ENCODE measurements around the gene TRERF1. TPM values are rescaled to one million over a fixed set of nuclear protein-coding genes. Genes with fewer than 3 reads are reported as not detected.

TRERF1 gene
- total RNA-seq, 1 donor from 2014 or later: 8.3 TPM

DNA sequence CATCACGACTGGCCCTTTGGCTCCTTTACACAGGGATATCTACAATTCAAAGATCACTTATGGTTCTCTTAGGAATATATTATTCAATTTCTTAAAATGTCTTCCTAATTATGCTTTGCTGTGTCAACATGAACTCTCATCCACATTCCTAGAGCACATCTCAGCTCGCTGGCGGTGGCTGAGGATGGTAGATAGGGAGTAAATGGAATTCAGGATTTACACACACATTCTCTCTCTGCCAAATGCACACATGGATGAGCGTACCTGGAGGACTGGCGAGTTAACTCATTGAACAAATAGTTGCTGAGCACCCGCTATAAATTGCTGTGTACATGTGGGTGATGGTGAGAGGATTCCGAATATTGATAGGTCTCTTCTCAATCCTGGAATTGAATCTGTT is 229.3 kb downstream of the TRERF1 start:
- peaks cover 11% of the 10 kb centered on the region for H3F3A ChIP-seq (ENCODE audit: low read depth)
- no peak overlapping the region for H3K4me2 ChIP-seq
- no peak overlapping the region for H3K9ac ChIP-seq
- no peak overlapping the region for H3K4me3 Mint-ChIP-seq
- no peaks in the 10 kb centered on the region for H3K9me3 ChIP-seq (ENCODE audit: low read depth)
- H3K4me1 Mint-ChIP-seq: peaks cover 17% of the 10 kb centered on the region
- no peaks in the 10 kb centered on the region for H3K27me3 Mint-ChIP-seq (ENCODE audit: insufficient read depth, low read depth)
- no peak overlapping the region for H3K27ac Mint-ChIP-seq
- H3K36me3 ChIP-seq: no peaks in the 10 kb centered on the region
- no peak overlapping the region for H3K4me3 ChIP-seq
- no peaks in the 10 kb centered on the region for H3K9me3 Mint-ChIP-seq
- no peak overlapping the region for H3K27ac ChIP-seq
- H3K79me2 ChIP-seq (ENCODE audit: low read depth): peaks cover 1% of the 10 kb centered on the region
- no peaks in the 10 kb centered on the region for H3K27me3 ChIP-seq
- no peaks in the 10 kb centered on the region for H3K4me1 ChIP-seq
- H2AFZ ChIP-seq (replicated peaks): no peak overlapping the region
- TF ChIP-seq EZH2phosphoT487 (IDR thresholded peaks at IDR 0.05) (no peak), EZH2 (IDR thresholded peaks at IDR 0.05) (no peak)
- TF ChIP-seq, protein P1, sequence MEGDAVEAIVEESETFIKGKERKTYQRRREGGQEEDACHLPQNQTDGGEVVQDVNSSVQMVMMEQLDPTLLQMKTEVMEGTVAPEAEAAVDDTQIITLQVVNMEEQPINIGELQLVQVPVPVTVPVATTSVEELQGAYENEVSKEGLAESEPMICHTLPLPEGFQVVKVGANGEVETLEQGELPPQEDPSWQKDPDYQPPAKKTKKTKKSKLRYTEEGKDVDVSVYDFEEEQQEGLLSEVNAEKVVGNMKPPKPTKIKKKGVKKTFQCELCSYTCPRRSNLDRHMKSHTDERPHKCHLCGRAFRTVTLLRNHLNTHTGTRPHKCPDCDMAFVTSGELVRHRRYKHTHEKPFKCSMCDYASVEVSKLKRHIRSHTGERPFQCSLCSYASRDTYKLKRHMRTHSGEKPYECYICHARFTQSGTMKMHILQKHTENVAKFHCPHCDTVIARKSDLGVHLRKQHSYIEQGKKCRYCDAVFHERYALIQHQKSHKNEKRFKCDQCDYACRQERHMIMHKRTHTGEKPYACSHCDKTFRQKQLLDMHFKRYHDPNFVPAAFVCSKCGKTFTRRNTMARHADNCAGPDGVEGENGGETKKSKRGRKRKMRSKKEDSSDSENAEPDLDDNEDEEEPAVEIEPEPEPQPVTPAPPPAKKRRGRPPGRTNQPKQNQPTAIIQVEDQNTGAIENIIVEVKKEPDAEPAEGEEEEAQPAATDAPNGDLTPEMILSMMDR (IDR thresholded peaks at IDR 0.05): no peak
- no peaks in the 10 kb centered on the region for H4K20me1 ChIP-seq (ENCODE audit: low read depth)
- no peak for DNase-seq (ENCODE audit: low spot score)
- no peaks in the 10 kb centered on the region for H3K36me3 Mint-ChIP-seq

DNA sequence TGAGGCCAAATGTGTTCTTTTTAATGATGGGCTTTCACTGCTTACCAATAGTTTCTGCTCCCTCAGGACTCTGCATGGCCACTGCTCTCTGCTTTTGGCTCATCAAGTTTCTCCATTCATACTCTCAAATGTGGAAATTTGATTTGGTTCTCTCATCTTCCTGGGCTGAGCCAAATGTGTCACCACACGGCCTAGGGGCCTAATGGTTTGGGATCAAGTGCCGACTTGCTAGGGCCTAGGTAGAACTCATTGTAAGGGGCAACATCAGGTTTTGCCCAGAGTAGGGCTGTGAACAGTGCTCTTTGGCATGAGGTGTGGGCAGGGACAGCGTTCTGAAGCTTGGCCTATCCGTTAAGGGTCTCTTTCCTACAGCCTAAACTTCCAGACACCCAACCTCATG is 230.2 kb downstream of the TRERF1 start:
- Histone ChIP-seq H3K9me3 (ENCODE audit: low read depth) (no peaks in the 10 kb centered on the region), H3K27ac (no peak overlapping the region), H3K79me2 (ENCODE audit: low read depth) (peaks cover 10% of the 10 kb centered on the region), H3K27me3 (no peaks in the 10 kb centered on the region), H3K4me3 (no peak overlapping the region), H3K4me2 (no peak overlapping the region), H3F3A (ENCODE audit: low read depth) (peaks cover 18% of the 10 kb centered on the region), H3K9ac (no peak overlapping the region), H2AFZ (replicated peaks) (no peak overlapping the region), H4K20me1 (ENCODE audit: low read depth) (no peaks in the 10 kb centered on the region), H3K4me1 (peaks cover 6% of the 10 kb centered on the region), H3K36me3 (no peaks in the 10 kb centered on the region)
- Mint-ChIP-seq H3K4me3 (no peak overlapping the region), H3K9me3 (no peaks in the 10 kb centered on the region), H3K4me1 (peaks cover 12% of the 10 kb centered on the region), H3K27me3 (ENCODE audit: insufficient read depth, low read depth) (no peaks in the 10 kb centered on the region), H3K27ac (peak overlapping the region; percentile 33), H3K36me3 (no peaks in the 10 kb centered on the region)
- TF ChIP-seq, protein P1 (IDR thresholded peaks at IDR 0.05): no peak
- TF ChIP-seq EZH2phosphoT487 (IDR thresholded peaks at IDR 0.05): no peak
- no peak for TF ChIP-seq EZH2 (IDR thresholded peaks at IDR 0.05)
- DNase-seq (ENCODE audit: low spot score): no peak

DNA sequence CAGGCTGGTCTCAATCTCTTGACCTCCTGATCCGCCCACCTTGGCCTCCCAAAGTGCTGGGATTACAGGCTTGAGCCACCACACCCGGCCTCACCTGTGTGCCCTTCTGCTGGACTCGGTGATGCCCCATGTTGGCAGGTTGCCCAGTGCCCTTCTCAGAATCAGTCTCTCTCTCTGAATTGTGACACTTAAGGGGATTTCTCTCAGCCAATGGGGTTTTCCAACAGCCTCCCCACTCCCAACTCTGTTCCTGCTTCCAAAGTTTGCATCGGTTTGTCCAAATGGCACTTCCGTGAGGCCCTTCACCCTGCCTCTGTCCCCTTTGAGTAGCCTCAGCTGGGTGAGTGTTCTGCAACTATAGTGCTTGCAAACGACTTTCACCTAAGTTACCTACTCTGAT is 230.9 kb downstream of the TRERF1 start:
- no peaks in the 10 kb centered on the region for H3K36me3 ChIP-seq

More for the DNA sequence above, 230.9 kb downstream of the TRERF1 start:
- Mint-ChIP-seq H3K36me3 (no peaks in the 10 kb centered on the region), H3K4me3 (no peak overlapping the region), H3K9me3 (no peaks in the 10 kb centered on the region), H3K4me1 (peaks cover 14% of the 10 kb centered on the region), H3K27me3 (ENCODE audit: insufficient read depth, low read depth) (no peaks in the 10 kb centered on the region), H3K27ac (no peak overlapping the region)
- DNase-seq (ENCODE audit: low spot score): no peak
- Histone ChIP-seq H3F3A (ENCODE audit: low read depth) (peaks cover 14% of the 10 kb centered on the region), H3K9me3 (ENCODE audit: low read depth) (no peaks in the 10 kb centered on the region), H3K4me3 (no peak overlapping the region), H4K20me1 (ENCODE audit: low read depth) (no peaks in the 10 kb centered on the region), H3K27ac (no peak overlapping the region), H2AFZ (replicated peaks) (no peak overlapping the region), H3K4me1 (peaks cover 6% of the 10 kb centered on the region), H3K79me2 (ENCODE audit: low read depth) (peaks cover 13% of the 10 kb centered on the region), H3K4me2 (no peak overlapping the region), H3K9ac (no peak overlapping the region), H3K27me3 (no peaks in the 10 kb centered on the region)
- TF ChIP-seq, protein P1 (IDR thresholded peaks at IDR 0.05): no peak
- TF ChIP-seq EZH2phosphoT487 (IDR thresholded peaks at IDR 0.05) (no peak), EZH2 (IDR thresholded peaks at IDR 0.05) (no peak)
